ENCODE results near the gene SIK2.

The SIK2 gene

DNA sequence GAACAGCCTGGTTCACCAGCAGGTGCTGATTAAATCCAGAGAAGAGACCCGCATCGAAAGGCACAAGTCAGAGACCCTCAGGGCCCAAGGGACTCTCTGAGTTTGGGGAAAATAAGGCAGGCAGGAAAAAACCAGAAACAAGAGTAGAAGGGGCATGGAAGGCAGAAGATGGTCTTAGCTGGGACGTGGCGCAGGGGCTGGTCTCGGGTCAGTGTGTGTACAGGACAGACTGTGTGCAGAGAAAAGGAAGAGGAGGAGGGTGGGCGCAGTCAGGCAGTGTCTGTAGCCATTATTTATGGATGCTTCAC, 132.7 kb downstream of the SIK2 start:
- DNase-seq: no peak
- Mint-ChIP-seq H3K27ac (peak overlapping the region; percentile 100), H3K4me1 (peaks cover 72% of the 10 kb centered on the region), H3K4me3 (peak overlapping the region; percentile 66), H3K27me3 (ENCODE audit: low read depth, poor library complexity) (no peaks in the 10 kb centered on the region), H3K36me3 (ENCODE audit: low read depth) (peaks cover 11% of the 10 kb centered on the region), H3K9me3 (no peaks in the 10 kb centered on the region)
- TF ChIP-seq, protein P1, sequence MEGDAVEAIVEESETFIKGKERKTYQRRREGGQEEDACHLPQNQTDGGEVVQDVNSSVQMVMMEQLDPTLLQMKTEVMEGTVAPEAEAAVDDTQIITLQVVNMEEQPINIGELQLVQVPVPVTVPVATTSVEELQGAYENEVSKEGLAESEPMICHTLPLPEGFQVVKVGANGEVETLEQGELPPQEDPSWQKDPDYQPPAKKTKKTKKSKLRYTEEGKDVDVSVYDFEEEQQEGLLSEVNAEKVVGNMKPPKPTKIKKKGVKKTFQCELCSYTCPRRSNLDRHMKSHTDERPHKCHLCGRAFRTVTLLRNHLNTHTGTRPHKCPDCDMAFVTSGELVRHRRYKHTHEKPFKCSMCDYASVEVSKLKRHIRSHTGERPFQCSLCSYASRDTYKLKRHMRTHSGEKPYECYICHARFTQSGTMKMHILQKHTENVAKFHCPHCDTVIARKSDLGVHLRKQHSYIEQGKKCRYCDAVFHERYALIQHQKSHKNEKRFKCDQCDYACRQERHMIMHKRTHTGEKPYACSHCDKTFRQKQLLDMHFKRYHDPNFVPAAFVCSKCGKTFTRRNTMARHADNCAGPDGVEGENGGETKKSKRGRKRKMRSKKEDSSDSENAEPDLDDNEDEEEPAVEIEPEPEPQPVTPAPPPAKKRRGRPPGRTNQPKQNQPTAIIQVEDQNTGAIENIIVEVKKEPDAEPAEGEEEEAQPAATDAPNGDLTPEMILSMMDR (IDR thresholded peaks at IDR 0.05): no peak

DNA sequence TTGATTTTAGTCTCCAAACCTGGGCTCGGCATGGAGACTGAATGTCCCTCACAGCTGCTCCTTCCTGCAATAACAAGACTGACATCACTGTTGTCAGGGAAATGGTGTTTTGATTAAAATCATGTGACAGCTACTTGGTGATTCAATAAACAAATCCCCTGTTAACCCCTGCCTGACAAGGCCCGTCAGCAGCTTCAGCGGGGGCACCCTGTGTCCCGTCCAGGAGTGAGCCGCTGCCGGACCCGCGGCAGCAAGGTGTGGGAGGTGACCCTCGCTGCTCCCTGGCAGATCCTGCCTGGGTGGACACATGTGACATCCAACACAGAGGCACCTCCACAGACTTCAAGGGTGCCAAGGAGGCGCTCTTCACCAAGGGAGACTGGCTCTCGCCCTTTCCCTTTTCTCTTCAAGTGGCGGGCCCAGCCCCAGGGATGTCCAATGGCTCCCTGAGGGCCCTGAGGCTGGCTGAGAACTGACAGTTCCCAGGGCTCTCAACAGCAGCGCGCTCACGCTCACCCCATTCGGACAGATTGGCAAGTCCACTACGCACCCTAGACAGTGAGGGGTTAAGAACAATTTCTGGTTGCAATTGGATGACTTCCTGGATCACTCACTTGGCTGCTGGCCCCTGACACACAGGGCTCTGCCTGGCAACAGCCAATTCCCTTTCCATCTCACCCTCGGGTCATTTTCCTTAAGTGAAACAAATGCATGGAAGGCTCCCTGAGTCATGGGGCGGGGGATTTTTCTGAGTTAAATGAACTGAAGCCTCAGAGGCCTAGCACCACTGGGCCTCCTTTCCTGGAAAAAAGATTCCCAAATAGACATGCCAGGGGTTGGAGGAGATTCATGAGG, 133.2 kb downstream of the SIK2 start:
- peak; percentile 26 for DNase-seq
- Mint-ChIP-seq H3K9me3 (no peaks in the 10 kb centered on the region), H3K4me1 (peaks cover 66% of the 10 kb centered on the region), H3K27ac (peak overlapping the region; percentile 100), H3K27me3 (ENCODE audit: low read depth, poor library complexity) (no peaks in the 10 kb centered on the region), H3K4me3 (peak overlapping the region; percentile 66), H3K36me3 (ENCODE audit: low read depth) (peaks cover 12% of the 10 kb centered on the region)
- TF ChIP-seq, protein P1 (IDR thresholded peaks at IDR 0.05): no peak

DNA sequence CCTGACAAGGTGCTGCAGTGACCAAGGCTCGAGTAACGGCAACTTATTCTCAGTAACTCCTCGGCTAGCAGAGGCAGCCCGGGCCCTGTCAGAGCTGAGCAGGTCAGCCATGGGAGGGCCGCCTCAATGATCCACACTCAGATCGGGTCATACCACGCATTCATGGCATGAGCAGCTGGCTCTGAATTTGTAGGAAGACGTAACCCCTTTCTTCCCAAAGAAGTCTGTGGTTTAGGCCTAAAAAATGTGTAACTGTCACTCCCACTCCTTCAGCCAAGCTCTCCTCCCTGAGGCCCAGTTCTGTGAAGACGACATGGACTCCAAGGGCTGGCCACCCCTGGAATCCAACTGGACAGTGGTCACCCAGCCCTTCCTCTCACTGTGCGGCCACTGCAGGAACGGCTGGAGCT, 133.9 kb downstream of the SIK2 start:
- TF ChIP-seq, protein P1 (IDR thresholded peaks at IDR 0.05): no peak
- Mint-ChIP-seq H3K4me1 (peaks cover 59% of the 10 kb centered on the region), H3K27ac (peak overlapping the region; percentile 100), H3K27me3 (ENCODE audit: low read depth, poor library complexity) (no peaks in the 10 kb centered on the region), H3K36me3 (ENCODE audit: low read depth) (peaks cover 19% of the 10 kb centered on the region), H3K4me3 (peak overlapping the region; percentile 52), H3K9me3 (no peaks in the 10 kb centered on the region)
- DNase-seq: no peak

DNA sequence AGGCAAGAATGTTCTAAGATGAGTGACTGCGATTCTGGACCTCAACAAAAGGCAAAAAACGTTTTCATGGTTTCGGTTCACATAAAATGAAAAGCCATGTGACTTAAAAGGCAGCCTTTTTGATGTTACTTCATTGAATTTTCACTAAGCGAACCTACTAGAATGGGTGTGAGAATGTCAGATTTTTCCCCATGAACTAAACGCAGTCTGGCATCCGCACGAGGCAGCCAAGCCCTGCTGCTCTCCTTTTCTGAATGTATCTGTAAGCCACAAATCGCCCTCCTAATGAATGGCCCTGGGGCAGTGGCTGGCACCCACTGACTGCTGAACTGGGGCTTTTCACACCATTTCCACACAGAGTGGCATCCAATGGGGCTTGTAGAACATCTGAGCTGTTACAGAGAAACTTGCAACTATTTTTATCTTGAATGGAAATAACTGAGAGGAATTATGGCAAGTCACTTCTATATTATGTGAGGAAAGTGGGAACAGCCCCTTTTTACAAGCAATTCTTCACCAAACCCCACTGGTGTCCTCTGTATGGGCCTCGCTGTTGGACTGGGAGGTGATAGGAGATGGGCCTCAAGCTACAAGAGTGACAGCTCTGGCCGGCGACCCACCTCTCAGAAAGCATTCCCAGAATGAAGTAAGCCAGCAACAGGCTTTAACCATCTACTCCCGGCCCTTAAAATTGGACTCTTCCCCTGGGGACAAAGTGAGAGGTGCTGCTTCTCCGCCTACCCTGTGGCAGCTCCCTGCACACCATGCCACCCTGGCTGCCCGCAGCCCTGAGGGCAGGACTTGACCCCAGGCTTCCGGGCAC, 134.6 kb downstream of the SIK2 start:
- H3K36me3 Mint-ChIP-seq (ENCODE audit: low read depth): peaks cover 25% of the 10 kb centered on the region
- no peak for DNase-seq
- TF ChIP-seq, protein P1 (IDR thresholded peaks at IDR 0.05): no peak
- H3K4me1 Mint-ChIP-seq: peaks cover 53% of the 10 kb centered on the region
- H3K4me3 Mint-ChIP-seq: peak overlapping the region; percentile 18
- H3K27ac Mint-ChIP-seq: peak overlapping the region; percentile 100
- H3K27me3 Mint-ChIP-seq (ENCODE audit: low read depth, poor library complexity): no peaks in the 10 kb centered on the region
- no peaks in the 10 kb centered on the region for H3K9me3 Mint-ChIP-seq

DNA sequence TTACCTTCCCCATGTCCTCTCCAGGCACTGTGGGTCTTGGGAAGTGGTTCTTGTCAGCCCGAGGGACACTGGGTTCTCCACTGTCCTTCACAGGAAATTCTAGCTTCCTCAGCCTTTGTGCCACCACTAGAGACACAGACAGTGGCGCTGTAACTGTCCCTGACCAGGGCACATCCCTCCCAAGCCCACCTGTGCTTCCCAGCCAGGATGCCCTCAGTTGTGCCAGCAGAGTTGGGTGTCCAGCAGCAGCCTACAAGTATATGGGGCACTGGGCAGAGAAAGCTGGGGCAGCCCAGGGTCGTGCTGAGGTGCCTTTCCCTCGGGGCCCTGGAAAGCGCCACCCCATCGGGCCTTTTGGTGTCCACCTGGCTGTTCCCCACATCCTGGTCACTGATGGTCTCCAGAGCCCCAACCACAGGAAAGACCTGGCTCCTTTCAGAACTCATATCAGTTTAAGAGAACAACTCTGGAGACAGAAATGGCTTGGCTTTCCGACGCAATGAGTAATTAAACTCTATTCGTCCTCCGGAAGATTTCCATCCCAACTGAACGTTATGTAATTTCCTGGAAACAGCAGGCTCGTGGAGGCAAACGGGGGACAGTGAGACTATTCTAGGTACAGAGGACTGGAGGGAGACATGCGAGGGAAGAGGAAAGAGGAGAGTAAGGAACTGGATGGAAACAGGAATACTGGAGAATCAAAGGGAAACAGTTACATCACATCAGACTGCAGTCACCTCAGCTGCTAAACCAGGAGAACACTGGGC, 135.4 kb downstream of the SIK2 start:
- H3K27ac Mint-ChIP-seq: peak overlapping the region; percentile 85
- TF ChIP-seq, protein P1 (IDR thresholded peaks at IDR 0.05): no peak
- H3K36me3 Mint-ChIP-seq (ENCODE audit: low read depth): peaks cover 32% of the 10 kb centered on the region
- DNase-seq: no peak
- H3K4me3 Mint-ChIP-seq: no peak overlapping the region
- no peaks in the 10 kb centered on the region for H3K27me3 Mint-ChIP-seq (ENCODE audit: low read depth, poor library complexity)
- H3K9me3 Mint-ChIP-seq: no peaks in the 10 kb centered on the region
- peaks cover 50% of the 10 kb centered on the region for H3K4me1 Mint-ChIP-seq
